Panc1 (cell line): ENCODE measurements around the gene DENND1B. TPM values are rescaled to one million over a fixed set of nuclear protein-coding genes. Genes with fewer than 3 reads are reported as not detected.
"Not testable (repeated sequence)": the region's sequence is repeated elsewhere in the genome, so short reads cannot be mapped to it uniquely, and the experiment has no call there.

Experiments
- ATAC-seq: fragments of 200-7000 bp; cut with Tn5 transposase; 2 replicates; pipeline ENCODE4 v1.9.1; 2020; ENCODE audit warnings: mild to moderate bottlenecking, moderate library complexity
- BruUV-seq: library from RNA; stranded (reverse); fragments of 400-500 nt; replicated peaks from 2 replicates; lab custom pipeline; 2021; lab: Mats Ljungman, UMichigan
- CTCF ChIA-PET: fragments of 300-600 bp; sonication (Branson Sonifier 250); formaldehyde crosslinking; loops from one replicate; lab custom pipeline; 2022; ENCODE audit warnings: antibody characterized with exemption; lab: Charles Lee
- POLR2A ChIA-PET: fragments of 300-600 bp; sonication (Branson Sonifier 250); formaldehyde crosslinking; loops from one replicate; lab custom pipeline; 2022; ENCODE audit warnings: antibody characterized with exemption; lab: Charles Lee
- DNase-seq: peaks from one replicate; pipeline ENCODE4 v3.0.0-alpha.2; 2010; ENCODE audit warnings: low read depth, low spot score
- H3K27ac ChIP-seq: 2 replicates; pipeline ENCODE4 v1.5.1; 2011; ENCODE audit warnings: mild to moderate bottlenecking, low read length, inconsistent platforms
- H3K27me3 ChIP-seq: fragments of 200-500 bp; sonication (Bioruptor generic); 2 replicates; pipeline ENCODE4 v1.6.0; 2014; ENCODE audit warnings: low read length, inconsistent platforms; ENCODE audit not compliant: control insufficient read depth, insufficient read depth
- H3K36me3 ChIP-seq: fragments of 200-500 bp; sonication (Bioruptor generic); 2 replicates; pipeline ENCODE4 v1.5.1; 2014; ENCODE audit warnings: inconsistent platforms, mild to moderate bottlenecking, low read length, moderate library complexity; ENCODE audit not compliant: control insufficient read depth, insufficient read depth
- H3K4me1 ChIP-seq: 2 replicates; pipeline ENCODE4 v1.5.1; 2011; ENCODE audit warnings: inconsistent platforms, mild to moderate bottlenecking, low read length, moderate library complexity; ENCODE audit not compliant: control insufficient read depth, insufficient read depth
- H3K4me3 ChIP-seq, 2 experiments: 2 replicates each; pipeline ENCODE4 v1.5.1; 2011 to 2012; ENCODE audit warnings: low read depth in 2 of 2, low read length in 2 of 2, mild to moderate bottlenecking in 2 of 2, inconsistent platforms in 1 of 2, moderate library complexity in 1 of 2
- H3K9me3 ChIP-seq: fragments of 200-500 bp; sonication (Bioruptor generic); 2 replicates; pipeline ENCODE4 v1.5.1; 2014; ENCODE audit warnings: low read depth, mild to moderate bottlenecking, inconsistent platforms, low read length, moderate library complexity; ENCODE audit not compliant: control insufficient read depth, insufficient read depth
- POLR2AphosphoS5 ChIP-seq: IDR thresholded peaks from 2 replicates; pipeline ENCODE4 v1.6.1; 2012; ENCODE audit warnings: mild to moderate bottlenecking, low read depth, low read length, moderate library complexity
- REST ChIP-seq, 2 experiments: IDR thresholded peaks; 2 replicates each; pipeline ENCODE4 v1.6.1; 2011 to 2012; ENCODE audit warnings: low read depth in 2 of 2, control low read depth in 1 of 2, low read length in 1 of 2, mild to moderate bottlenecking in 1 of 2, moderate library complexity in 1 of 2; ENCODE audit not compliant: insufficient read depth in 1 of 2
- SIN3A ChIP-seq: IDR thresholded peaks from 2 replicates; pipeline ENCODE4 v1.6.1; 2012; ENCODE audit warnings: low read depth, mild to moderate bottlenecking, low read length, moderate library complexity, borderline replicate concordance; ENCODE audit not compliant: insufficient read depth
- TCF7L2 ChIP-seq: IDR thresholded peaks from 2 replicates; pipeline ENCODE4 v1.6.1; 2011; ENCODE audit warnings: mild to moderate bottlenecking, low read depth, low read length, inconsistent platforms
- in situ Hi-C: cut with HindIII; loops from 2 replicates; pipeline ENCODE4 v1.10.0; 2016; ENCODE audit warnings: low sequenced_read_pairs, low pct_unique_long_range_greater_than_20kb
- intact Hi-C: fragments of 100-400 bp; cut with micrococcal nuclease; formaldehyde crosslinking; loops from one replicate; pipeline ENCODE4 v1.10.0; 2022; ENCODE audit not compliant: unreplicated experiment
- total RNA-seq: library from RNA; stranded (reverse); gene quantifications from one replicate; pipeline ENCODE4 v1.2.1, GENCODE V29; 2021; ENCODE audit not compliant: unreplicated experiment
- TF ChIP-seq, protein P1 (sequence below): fragments of 450-650 bp; IDR thresholded peaks from 2 replicates; pipeline ENCODE4 v1.5.1; 2017; ENCODE audit warnings: mild to moderate bottlenecking

DENND1B gene
- total RNA-seq, 1 experiment from 2014 or later: 7.7 TPM

GRCh38 chr1:197705941-197706340 lies 69.3 kb downstream of the DENND1B start:
- H3K27me3 ChIP-seq: no peaks in the 10 kb centered on the region
- H3K36me3 ChIP-seq: no peaks in the 10 kb centered on the region
- H3K27ac ChIP-seq: no peak overlapping the region
- no peak for TF ChIP-seq TCF7L2
- no peak for TF ChIP-seq POLR2AphosphoS5
- no peak for TF ChIP-seq SIN3A
- TF ChIP-seq, protein P1, sequence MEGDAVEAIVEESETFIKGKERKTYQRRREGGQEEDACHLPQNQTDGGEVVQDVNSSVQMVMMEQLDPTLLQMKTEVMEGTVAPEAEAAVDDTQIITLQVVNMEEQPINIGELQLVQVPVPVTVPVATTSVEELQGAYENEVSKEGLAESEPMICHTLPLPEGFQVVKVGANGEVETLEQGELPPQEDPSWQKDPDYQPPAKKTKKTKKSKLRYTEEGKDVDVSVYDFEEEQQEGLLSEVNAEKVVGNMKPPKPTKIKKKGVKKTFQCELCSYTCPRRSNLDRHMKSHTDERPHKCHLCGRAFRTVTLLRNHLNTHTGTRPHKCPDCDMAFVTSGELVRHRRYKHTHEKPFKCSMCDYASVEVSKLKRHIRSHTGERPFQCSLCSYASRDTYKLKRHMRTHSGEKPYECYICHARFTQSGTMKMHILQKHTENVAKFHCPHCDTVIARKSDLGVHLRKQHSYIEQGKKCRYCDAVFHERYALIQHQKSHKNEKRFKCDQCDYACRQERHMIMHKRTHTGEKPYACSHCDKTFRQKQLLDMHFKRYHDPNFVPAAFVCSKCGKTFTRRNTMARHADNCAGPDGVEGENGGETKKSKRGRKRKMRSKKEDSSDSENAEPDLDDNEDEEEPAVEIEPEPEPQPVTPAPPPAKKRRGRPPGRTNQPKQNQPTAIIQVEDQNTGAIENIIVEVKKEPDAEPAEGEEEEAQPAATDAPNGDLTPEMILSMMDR: no peak
- TF ChIP-seq REST (IDR thresholded peaks at IDR 0.05; ENCODE audit: insufficient read depth in 1 of 2, low read depth in 2 of 2, low read length in 1 of 2): no peak
- BruUV-seq: TSS peak; percentile 57
- no peaks in the 10 kb centered on the region for H3K9me3 ChIP-seq
- DNase-seq (no peak), ATAC-seq (no peak)
- no peaks in the 10 kb centered on the region for H3K4me1 ChIP-seq
- intact Hi-C loops (no loop called here), in situ Hi-C loops (no loop called here)
- H3K4me3 ChIP-seq: no peak overlapping the region
- ChIA-PET POLR2A (no interaction called here), CTCF (no interaction called here)

- H3K4me1 ChIP-seq, H3K27me3 ChIP-seq, CTCF ChIA-PET, H3K9me3 ChIP-seq, in situ Hi-C loops, intact Hi-C loops, H3K4me3 ChIP-seq, H3K27ac ChIP-seq, BruUV-seq, POLR2A ChIA-PET, H3K36me3 ChIP-seq, DNase-seq, ATAC-seq: not testable (repeated sequence)
These were observed 74.6 kb downstream of the DENND1B start for GRCh38 chr1:197700688-197701087.

GRCh38 chr1:197696372-197696771 lies 78.9 kb downstream of the DENND1B start:
- no peaks in the 10 kb centered on the region for H3K9me3 ChIP-seq
- no peak for TF ChIP-seq SIN3A
- TF ChIP-seq POLR2AphosphoS5: no peak
- TF ChIP-seq TCF7L2: no peak
- TF ChIP-seq, protein P1: no peak
- TF ChIP-seq REST (IDR thresholded peaks at IDR 0.05; ENCODE audit: insufficient read depth in 1 of 2, low read depth in 2 of 2, low read length in 1 of 2): no peak
- no peaks in the 10 kb centered on the region for H3K27me3 ChIP-seq
- POLR2A ChIA-PET: no interaction called here
- no TSS peak for BruUV-seq
- no peak overlapping the region for H3K27ac ChIP-seq
- H3K36me3 ChIP-seq: no peaks in the 10 kb centered on the region
- intact Hi-C loops (no loop called here), in situ Hi-C loops (no loop called here)
- DNase-seq (no peak), ATAC-seq (no peak)
- H3K4me3 ChIP-seq: no peak overlapping the region
- CTCF ChIA-PET: no interaction called here
- no peaks in the 10 kb centered on the region; the same call in 1 of the 2 replicates for H3K4me1 ChIP-seq
